HL-60 (cell line): Measurements from ENCODE around the gene TMED3.
"Not testable (repeated sequence)": the region's sequence is repeated elsewhere in the genome, so short reads cannot be mapped to it uniquely, and the experiment has no call there.

Source experiments
- DNase-seq, 2 experiments: peaks; one replicate each; pipeline ENCODE4 v3.0.0-alpha.2; 2010 to 2020; ENCODE audit warnings: low read depth in 1 of 2, low spot score in 1 of 2
- H3K27ac ChIP-seq: fragments of 250-450 bp; sonication (Bioruptor Pico); replicated peaks from 2 replicates; pipeline ENCODE4 v1.5.1; 2020; ENCODE audit warnings: mild to moderate bottlenecking, moderate library complexity
- H3K27me3 ChIP-seq: fragments of 250-450 bp; sonication (Bioruptor Pico); 2 replicates; pipeline ENCODE4 v1.5.1; 2021; ENCODE audit warnings: mild to moderate bottlenecking, moderate library complexity; ENCODE audit not compliant: insufficient read depth, poor library complexity, severe bottlenecking
- H3K4me3 ChIP-seq: replicated peaks from 2 replicates; pipeline ENCODE4 v1.5.1; 2011; ENCODE audit warnings: mild to moderate bottlenecking, control low read depth, low read length; ENCODE audit not compliant: insufficient read depth
- CTCF ChIP-seq: IDR thresholded peaks from one replicate; pipeline ENCODE4 v1.5.1; 2011; ENCODE audit warnings: low read length, control low read depth, inconsistent platforms; ENCODE audit not compliant: insufficient read depth
- GABPA ChIP-seq: IDR thresholded peaks from 2 replicates; pipeline ENCODE4 v1.6.1; 2012; ENCODE audit warnings: low read depth
- POLR2AphosphoS5 ChIP-seq: IDR thresholded peaks from 2 replicates; pipeline ENCODE4 v1.6.1; 2012; ENCODE audit warnings: low read depth
- REST ChIP-seq: IDR thresholded peaks from 2 replicates; pipeline ENCODE4 v1.6.1; 2012; ENCODE audit warnings: low read depth; ENCODE audit not compliant: insufficient replicate concordance
- SPI1 ChIP-seq: IDR thresholded peaks from 2 replicates; pipeline ENCODE4 v1.6.1; 2012; ENCODE audit warnings: low read depth, mild to moderate bottlenecking, borderline replicate concordance

Gene TMED3

DNA sequence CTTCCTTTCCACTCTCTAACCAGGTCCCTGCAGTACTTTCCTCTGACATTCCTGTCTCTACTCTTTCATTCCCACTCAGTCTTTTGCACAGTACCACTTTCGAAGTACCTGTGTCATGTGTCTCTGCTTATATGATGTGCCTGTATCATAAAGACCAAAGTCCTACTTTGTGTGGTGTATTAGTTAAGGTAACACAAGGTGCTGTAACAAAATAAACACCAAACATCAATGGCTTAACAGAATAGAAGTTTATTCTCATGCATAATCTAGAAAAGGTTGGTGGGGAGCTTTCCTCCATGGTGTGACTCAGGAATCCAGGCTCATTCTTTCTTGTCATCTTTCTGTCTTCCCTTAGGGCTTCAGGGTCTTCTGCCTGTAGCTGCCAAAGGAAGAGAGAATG is 3.3 kb downstream of the TMED3 start:
- H3K4me3 ChIP-seq, result no peak overlapping the region
- no peaks in the 10 kb centered on the region for H3K27me3 ChIP-seq
- no peak overlapping the region for H3K27ac ChIP-seq
- TF ChIP-seq POLR2AphosphoS5 (no peak), REST (no peak), SPI1 (no peak)
- no peak for DNase-seq

GRCh38 chr15:79314811-79315210 is 3.9 kb downstream of the TMED3 start:
- no peak overlapping the region for H3K27ac ChIP-seq
- H3K4me3 ChIP-seq, result no peak overlapping the region
- TF ChIP-seq REST, result no peak
- H3K27me3 ChIP-seq, result no peaks in the 10 kb centered on the region
- DNase-seq, result no peak

DNA sequence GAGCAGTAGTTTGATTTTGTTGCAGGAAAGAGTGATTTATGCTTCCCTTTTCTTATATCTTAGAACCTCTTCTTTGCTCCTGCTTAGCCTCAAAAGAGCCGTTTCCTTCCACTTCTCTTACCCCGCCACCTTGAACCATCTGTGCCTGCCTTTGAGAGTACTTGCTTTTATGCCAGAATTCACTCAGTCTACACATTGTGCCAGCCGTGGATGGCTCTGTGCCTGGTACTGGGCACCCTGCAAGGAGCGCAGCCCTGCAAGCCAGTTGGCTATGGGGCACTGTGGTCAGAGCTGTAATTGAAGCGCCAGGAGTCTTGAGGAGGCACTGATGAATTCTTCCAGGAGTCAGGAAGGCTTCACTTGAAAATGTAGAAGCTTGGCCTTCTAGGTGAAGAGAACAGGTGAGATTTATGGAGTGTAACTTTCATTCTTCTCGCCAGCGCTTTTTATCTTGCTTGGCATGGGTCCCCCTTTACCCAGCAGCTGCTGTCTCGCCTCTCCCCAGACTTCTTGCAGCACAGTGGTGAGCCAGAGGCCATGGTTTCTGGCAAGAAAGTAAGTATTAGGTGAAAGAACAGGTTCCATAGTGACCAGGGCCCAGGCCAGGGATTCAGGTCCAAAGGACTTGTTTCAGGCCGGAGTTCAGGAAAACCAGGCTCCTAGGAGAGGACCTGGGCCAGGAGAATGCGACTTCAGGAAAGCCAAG is 4.9 kb downstream of the TMED3 start:
- H3K27me3 ChIP-seq, result no peaks in the 10 kb centered on the region
- no peak overlapping the region for H3K4me3 ChIP-seq
- DNase-seq, result no peak
- H3K27ac ChIP-seq, result no peak overlapping the region
- TF ChIP-seq REST (no peak), GABPA (no peak), SPI1 (no peak), POLR2AphosphoS5 (no peak), CTCF (no peak)

DNA sequence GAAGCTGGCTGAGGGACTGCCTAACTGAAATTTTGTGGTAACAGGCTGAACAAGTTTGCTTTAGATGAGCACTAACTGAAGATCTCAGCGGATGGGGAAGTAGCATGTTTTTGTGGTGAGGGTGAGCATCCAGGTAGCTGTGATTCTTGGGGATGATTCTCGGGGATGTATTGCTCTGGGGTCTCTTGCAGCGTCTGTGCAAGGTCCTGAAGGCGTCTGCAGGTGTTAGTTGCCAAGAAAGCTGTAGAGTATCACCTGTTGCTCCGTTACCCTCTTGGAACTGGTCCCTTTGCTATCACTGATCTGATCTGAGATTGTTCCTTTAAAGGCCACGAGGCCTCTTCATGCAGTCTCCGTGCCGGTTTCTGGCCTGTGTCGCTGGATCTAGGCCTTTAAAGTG is 6.0 kb downstream of the TMED3 start:
- DNase-seq, result no peak
- TF ChIP-seq POLR2AphosphoS5 (no peak), SPI1 (no peak), CTCF (no peak), REST (no peak), GABPA (no peak)
- no peak overlapping the region for H3K27ac ChIP-seq
- no peaks in the 10 kb centered on the region for H3K27me3 ChIP-seq
- H3K4me3 ChIP-seq, result no peak overlapping the region

DNA sequence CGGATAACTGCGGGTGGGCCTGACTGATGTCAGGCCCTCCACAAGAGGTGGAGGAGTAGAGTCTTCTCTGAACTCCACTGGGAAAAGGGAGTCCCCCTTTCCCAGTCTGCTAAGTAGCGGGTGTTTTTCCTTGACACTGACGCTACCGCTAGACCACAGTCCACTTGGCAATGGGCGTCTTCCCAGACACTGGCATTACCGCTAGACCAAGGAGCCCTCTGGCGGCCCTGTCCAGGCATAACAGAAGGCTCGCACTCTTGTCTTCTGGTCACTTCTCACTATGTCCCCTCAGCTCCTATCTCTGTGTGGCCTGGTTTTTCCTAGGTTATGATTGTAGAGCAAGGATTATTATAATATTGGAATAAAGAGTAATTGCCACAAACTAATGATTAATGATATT is 9.1 kb downstream of the TMED3 start:
- not testable (repeated sequence) for H3K27ac ChIP-seq, DNase-seq, H3K27me3 ChIP-seq, H3K4me3 ChIP-seq
